Measurements from ENCODE around the gene DNAH3.

Gene DNAH3

DNA sequence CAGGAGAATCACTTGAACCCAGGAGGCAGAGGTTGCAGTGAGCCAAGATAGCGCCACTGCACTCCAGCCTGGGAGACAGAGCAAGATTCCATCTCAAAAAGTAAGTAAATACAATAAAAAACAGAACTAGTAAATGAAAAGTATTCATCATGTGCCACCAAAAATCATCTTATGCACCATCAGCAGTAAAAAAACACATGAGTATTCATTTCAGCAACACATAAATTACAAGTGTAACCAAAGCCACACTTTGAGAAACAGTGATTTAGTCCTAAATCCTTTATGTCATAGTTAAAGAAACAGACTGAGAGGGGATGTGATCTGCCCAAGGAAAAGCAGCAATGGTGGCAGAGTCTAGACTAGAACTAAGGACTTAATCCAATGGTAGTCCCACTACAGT, 263.4 kb downstream of the DNAH3 start:
- ChIA-PET CTCF (interaction anchor here (1.8 kb wide), 1 partner anchor 13 kb away, joined by 7 read pairs; no protein-coding TSS in a partner anchor), POLR2A (ENCODE audit: low non-redundant PET) (no interaction called here)
- TF ChIP-seq, protein P1, sequence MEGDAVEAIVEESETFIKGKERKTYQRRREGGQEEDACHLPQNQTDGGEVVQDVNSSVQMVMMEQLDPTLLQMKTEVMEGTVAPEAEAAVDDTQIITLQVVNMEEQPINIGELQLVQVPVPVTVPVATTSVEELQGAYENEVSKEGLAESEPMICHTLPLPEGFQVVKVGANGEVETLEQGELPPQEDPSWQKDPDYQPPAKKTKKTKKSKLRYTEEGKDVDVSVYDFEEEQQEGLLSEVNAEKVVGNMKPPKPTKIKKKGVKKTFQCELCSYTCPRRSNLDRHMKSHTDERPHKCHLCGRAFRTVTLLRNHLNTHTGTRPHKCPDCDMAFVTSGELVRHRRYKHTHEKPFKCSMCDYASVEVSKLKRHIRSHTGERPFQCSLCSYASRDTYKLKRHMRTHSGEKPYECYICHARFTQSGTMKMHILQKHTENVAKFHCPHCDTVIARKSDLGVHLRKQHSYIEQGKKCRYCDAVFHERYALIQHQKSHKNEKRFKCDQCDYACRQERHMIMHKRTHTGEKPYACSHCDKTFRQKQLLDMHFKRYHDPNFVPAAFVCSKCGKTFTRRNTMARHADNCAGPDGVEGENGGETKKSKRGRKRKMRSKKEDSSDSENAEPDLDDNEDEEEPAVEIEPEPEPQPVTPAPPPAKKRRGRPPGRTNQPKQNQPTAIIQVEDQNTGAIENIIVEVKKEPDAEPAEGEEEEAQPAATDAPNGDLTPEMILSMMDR (conservative IDR thresholded peaks at IDR 0.05; ENCODE audit: low read depth) = no peak
- no peak for DNase-seq (ENCODE audit: low spot score)
- no peak overlapping the region for H3K27ac ChIP-seq

- TF ChIP-seq, protein P1 (conservative IDR thresholded peaks at IDR 0.05; ENCODE audit: low read depth) = no peak
- POLR2A ChIA-PET (ENCODE audit: low non-redundant PET) = no interaction called here
- DNase-seq (ENCODE audit: low spot score) = no peak
- CTCF ChIA-PET = interaction anchor here (1.8 kb wide), 1 partner anchor 12 kb away, joined by 7 read pairs; no protein-coding TSS in a partner anchor
- no peak overlapping the region for H3K27ac ChIP-seq
These were observed 264.3 kb downstream of the DNAH3 start for GRCh38 chr16:20886320-20886719.

- no peak for DNase-seq (ENCODE audit: low spot score)
- ChIA-PET CTCF (no interaction called here), POLR2A (ENCODE audit: low non-redundant PET) (no interaction called here)
- TF ChIP-seq, protein P1 (conservative IDR thresholded peaks at IDR 0.05; ENCODE audit: low read depth) = no peak
- H3K27ac ChIP-seq = no peak overlapping the region
These were observed 266.4 kb downstream of the DNAH3 start for GRCh38 chr16:20884240-20884556.

- CTCF ChIA-PET = no interaction called here
- no peak for DNase-seq (ENCODE audit: low spot score)
- TF ChIP-seq, protein P1 (conservative IDR thresholded peaks at IDR 0.05; ENCODE audit: low read depth) = no peak
- peak overlapping the region; percentile 38 for H3K27ac ChIP-seq
- POLR2A ChIA-PET (ENCODE audit: low non-redundant PET) = no interaction called here
These were observed 266.9 kb downstream of the DNAH3 start for GRCh38 chr16:20883554-20884239.
